Esophagus muscularis mucosa (tissue), 3 donors: Measurements from ENCODE around the gene DHTKD1.

Experiments used
- CTCF ChIP-seq, 3 experiments: fragments of 200-600 bp in 2 of 3; fragments of 450-650 bp in 1 of 3; sonication (generic) in 2 of 3; IDR thresholded peaks; one replicate each; pipeline ENCODE4 v1.5.1; 2017 to 2019; ENCODE audit warnings: antibody characterized with exemption in 3 of 3, mild to moderate bottlenecking in 2 of 3, moderate library complexity in 1 of 3
- EP300 ChIP-seq: sonication (generic); formaldehyde crosslinking; IDR thresholded peaks from one replicate; pipeline ENCODE4 v1.6.1; 2017; ENCODE audit warnings: antibody characterized with exemption

GRCh38 chr10:12019283-12019971 is 49.3 kb upstream of the DHTKD1 start:
- TF ChIP-seq CTCF (IDR thresholded peaks at IDR 0.05) (no peak), EP300 (no peak)
